ENCODE data around the gene DBNDD1. TPM values are rescaled to one million over a fixed set of nuclear protein-coding genes. Genes with fewer than 3 reads are reported as not detected.
A peak's percentile ranks its signal among the peaks of the same experiment; 100 is the strongest.

The DBNDD1 gene
- total and polyA plus RNA-seq, 2 donors (not counting 3 experiments of a cell fraction or from before 2014, with no cell fraction given) = 28.2 to 45.7 TPM

DNA sequence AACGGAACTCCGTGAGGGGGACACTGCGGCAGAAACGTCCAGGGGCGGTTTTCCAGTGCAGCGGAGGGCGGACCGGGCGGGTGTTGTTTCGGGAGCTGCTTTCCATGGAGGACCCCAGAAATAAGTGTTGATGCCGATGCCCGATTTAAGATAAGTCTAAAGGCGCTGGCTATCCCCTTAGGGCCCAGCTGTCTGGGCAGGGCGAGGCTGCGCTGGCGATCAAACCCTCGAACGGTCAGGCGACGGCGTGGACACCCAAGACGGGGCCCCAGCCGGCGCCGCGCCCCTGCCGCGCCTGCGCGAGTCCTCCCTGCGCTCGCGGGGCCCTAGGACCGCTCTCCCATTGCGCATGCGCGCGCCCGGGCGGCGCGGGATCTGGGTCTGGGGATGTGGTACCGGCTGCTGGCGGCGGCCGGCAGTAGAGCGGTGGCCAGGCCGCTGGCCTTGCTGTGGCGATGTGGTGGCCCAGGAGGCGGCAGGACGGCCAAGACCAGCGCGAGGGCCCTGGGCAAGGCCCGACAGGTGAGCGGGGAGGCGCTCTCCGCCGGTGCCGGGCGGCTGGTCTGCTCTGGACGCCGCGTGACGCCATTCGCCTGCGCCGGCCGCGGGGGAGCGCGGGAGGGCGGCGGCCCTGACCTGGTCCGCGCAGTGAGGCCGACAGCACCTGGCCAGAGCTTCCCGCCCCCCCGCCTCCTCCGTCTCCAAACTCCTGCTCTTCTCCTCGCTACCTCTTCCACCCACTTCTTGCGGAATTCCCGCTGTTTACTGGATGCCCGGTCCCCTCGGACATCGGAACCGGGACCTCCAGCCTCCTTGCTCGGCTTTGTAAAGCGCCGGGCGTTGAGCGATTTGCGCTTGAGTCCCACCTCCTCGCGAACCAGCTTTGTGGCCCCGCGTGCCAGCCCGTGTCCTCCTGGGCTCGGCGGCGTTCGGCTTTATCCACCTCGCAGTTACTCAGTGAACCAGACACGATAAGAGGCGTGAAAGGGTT lies 46.7 kb downstream of the DBNDD1 start:
- Histone ChIP-seq H3K9ac (replicated peaks; ENCODE audit: extremely low read depth, insufficient read depth, low read length) (peak overlapping the region; percentile 95), H3K9me1 (replicated peaks; ENCODE audit: control insufficient read depth, extremely low read depth, insufficient read depth, low read length) (no peaks in the 10 kb centered on the region), H3K9me3 (replicated peaks; ENCODE audit: control insufficient read depth, insufficient read depth, low read length) (no peaks in the 10 kb centered on the region), H3K27ac (ENCODE audit: insufficient read depth, low read depth, low read length) (peak overlapping the region; percentile 77), H3K4me2 (ENCODE audit: insufficient read depth, low read length) (peak overlapping the region; percentile 88), H3K36me3 (ENCODE audit: control insufficient read depth in 2 of 2, extremely low read depth in 1 of 2, insufficient read depth in 2 of 2, low read length in 2 of 2) (peaks cover 0 to 3% of the 10 kb centered on the region in 2 experiments), H3K27me3 (ENCODE audit: control insufficient read depth in 2 of 2, insufficient read depth in 2 of 2, low read length in 2 of 2) (no peaks in the 10 kb centered on the region), H2AFZ (ENCODE audit: low read depth, low read length) (peak overlapping the region; percentile 87), H3K4me1 (ENCODE audit: control insufficient read depth, extremely low read depth, insufficient read depth, low read length) (peaks cover 20% of the 10 kb centered on the region), H3K79me2 (ENCODE audit: control insufficient read depth, insufficient read depth, low read length) (peaks cover 56% of the 10 kb centered on the region), H4K20me1 (replicated peaks; ENCODE audit: control insufficient read depth, extremely low read depth, insufficient read depth, low read length) (no peaks in the 10 kb centered on the region), H3K4me3 (replicated peaks in 1 of 3; ENCODE audit: insufficient read depth in 1 of 3, low read depth in 1 of 3, low read length in 3 of 3) (peak overlapping the region; percentile 90 to 95 (median 91))
- TF ChIP-seq JUN (IDR thresholded peaks at IDR 0.05; ENCODE audit: borderline replicate concordance, insufficient read depth, insufficient read length, low read depth) (no peak), EZH2 (IDR thresholded peaks at IDR 0.05; ENCODE audit: borderline replicate concordance, low read depth, low read length, severe bottlenecking) (no peak), GATA2 (IDR thresholded peaks at IDR 0.05; ENCODE audit: insufficient read depth, insufficient read length, low read depth, low read length) (no peak), POLR2AphosphoS5 (IDR thresholded peaks at IDR 0.05; ENCODE audit: insufficient read depth, low read depth, low read length) (peak; percentile 98), POLR2A (IDR thresholded peaks at IDR 0.05; ENCODE audit: low read depth, low read length) (peak; percentile 96), MYC (IDR thresholded peaks at IDR 0.05; ENCODE audit: low read depth, low read length) (peak; percentile 17), FOS (IDR thresholded peaks at IDR 0.05; ENCODE audit: borderline replicate concordance, insufficient read depth, low read length) (no peak), CTCF (IDR thresholded peaks at IDR 0.05; ENCODE audit: extremely low read depth in 1 of 2, insufficient read depth in 1 of 2, low read depth in 1 of 2, low read length in 2 of 2) (no peak)
- TF ChIP-seq, protein P1, sequence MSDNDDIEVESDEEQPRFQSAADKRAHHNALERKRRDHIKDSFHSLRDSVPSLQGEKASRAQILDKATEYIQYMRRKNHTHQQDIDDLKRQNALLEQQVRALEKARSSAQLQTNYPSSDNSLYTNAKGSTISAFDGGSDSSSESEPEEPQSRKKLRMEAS (IDR thresholded peaks at IDR 0.05; ENCODE audit: insufficient read depth, insufficient read length) = peak; percentile 21
- ChIA-PET CTCF (interaction anchor here (0.8 kb wide), 1 partner anchor 47 kb away, joined by 3 read pairs; the partner anchor contains the start of gene DBNDD1), POLR2A (interaction anchor here (0.9 to 1.2 kb wide), 2 partner anchors 45 to 48 kb away, joined by 3 read pairs; no protein-coding TSS in a partner anchor)
- DNase-seq (ENCODE audit: low read depth, low spot score) (peak; percentile 93), FAIRE-seq (peak; percentile 75)
- intact Hi-C loops (cut with micrococcal nuclease) = loop anchor here (2.0 kb wide), 2 partner anchors 44 to 48 kb away; no protein-coding TSS in a partner anchor
- no TSS peak for BruUV-seq (replicated peaks)
- dilution Hi-C loops (cut with MboI; ENCODE audit: extremely low pct_ligation_motif_present, low sequenced_read_pairs) = no loop called here
